Activated naive CD4-positive, alpha-beta T cell treated with anti-CD3 and anti-CD28 coated beads for 36 hours (primary cell): ENCODE measurements around the gene GCN1. TPM values are rescaled to one million over a fixed set of nuclear protein-coding genes. Genes with fewer than 3 reads are reported as not detected.

Experiments used
- CTCF ChIA-PET: fragments of 350-600 bp; sonication (Branson Sonifier 250); formaldehyde crosslinking; loops from one replicate; lab custom pipeline; 2021; ENCODE audit warnings: antibody characterized with exemption; lab: Charles Lee
- DNase-seq: peaks from one replicate; pipeline ENCODE4 v3.0.0-alpha.2; 2020
- H3K27ac Mint-ChIP-seq: one replicate; pipeline ENCODE4 v1.8.0; 2021; ENCODE audit warnings: mild to moderate bottlenecking, mixed read lengths
- H3K27me3 Mint-ChIP-seq: one replicate; pipeline ENCODE4 v1.8.0; 2021; ENCODE audit warnings: low read depth, mixed read lengths
- H3K36me3 Mint-ChIP-seq: one replicate; pipeline ENCODE4 v1.8.0; 2021; ENCODE audit warnings: low read depth, mixed read lengths
- H3K4me1 Mint-ChIP-seq: one replicate; pipeline ENCODE4 v1.8.0; 2021; ENCODE audit warnings: low read depth, mixed read lengths
- H3K4me3 Mint-ChIP-seq: one replicate; pipeline ENCODE4 v1.8.0; 2021; ENCODE audit warnings: mild to moderate bottlenecking, moderate library complexity, mixed read lengths
- H3K9me3 Mint-ChIP-seq: one replicate; pipeline ENCODE4 v1.8.0; 2021; ENCODE audit warnings: mixed read lengths
- intact Hi-C: fragments of 100-400 bp; cut with micrococcal nuclease; formaldehyde crosslinking; loops from one replicate; pipeline ENCODE4 v1.15.1; 2023
- total RNA-seq, 2 experiments: library from RNA; stranded (reverse); gene quantifications; one replicate each; pipeline ENCODE4 v1.2.3, GENCODE V29; 2021

GCN1 gene
- total RNA-seq, 2 experiments from 2014 or later: 122 to 128 TPM

DNA sequence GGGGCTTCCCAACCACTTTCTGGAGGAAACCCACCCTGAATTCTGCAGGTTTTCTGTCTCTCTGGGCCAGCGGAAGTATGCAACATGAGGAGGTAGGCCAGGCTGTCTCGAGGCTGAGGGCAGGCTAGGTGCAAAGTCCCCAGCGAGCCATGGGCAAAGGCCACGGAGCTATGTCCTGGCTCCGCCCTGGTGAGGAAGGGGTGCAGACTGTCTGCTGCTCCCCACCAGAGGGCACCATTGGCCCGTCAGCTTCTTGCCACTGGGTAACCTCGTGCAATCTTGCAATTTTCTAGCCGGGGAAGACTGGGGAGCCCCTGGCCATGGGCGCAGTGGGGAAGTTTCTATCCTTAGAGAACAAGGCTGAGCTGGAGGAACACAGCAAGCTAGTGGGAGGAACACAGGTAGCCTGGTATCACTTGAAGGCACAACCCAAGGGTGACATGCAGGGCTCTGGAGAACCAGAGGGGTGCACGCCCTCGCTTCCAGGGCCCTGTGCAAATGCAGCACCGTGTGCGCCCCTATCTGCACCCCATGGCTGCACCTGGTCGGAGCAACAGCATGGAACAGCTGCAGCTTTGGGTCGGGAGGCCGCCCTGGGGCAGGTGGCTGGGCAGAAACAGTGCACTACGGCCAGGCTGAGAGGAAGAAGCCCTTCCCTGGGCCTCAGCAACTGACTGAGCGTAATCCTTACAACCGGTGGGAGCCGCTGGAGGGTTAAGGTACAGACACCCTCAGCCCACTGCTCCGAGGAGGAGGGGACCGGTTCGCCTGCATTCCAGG lies 34.0 kb upstream of the GCN1 start:
- Mint-ChIP-seq H3K9me3 (no peaks in the 10 kb centered on the region), H3K4me3 (peak overlapping the region; percentile 49), H3K36me3 (peaks cover 5% of the 10 kb centered on the region), H3K4me1 (peaks cover 88% of the 10 kb centered on the region), H3K27ac (peak overlapping the region; percentile 84), H3K27me3 (no peaks in the 10 kb centered on the region)
- CTCF ChIA-PET: interaction anchor here (0.6 to 10.8 kb wide), 22 partner anchors 9 to 264 kb away, joined by 3 to 637 read pairs (median 8); partner anchors contain the start of genes PXN, RNU4-1, RNU4-2 and RPLP0
- peak; percentile 96 for DNase-seq
- intact Hi-C loops: loop anchor here (1.0 to 10.0 kb wide), 4 partner anchors 37 to 206 kb away; partner anchors contain the start of genes COX6A1 and PXN

GRCh38 chr12:120228041-120228290 lies 33.5 kb upstream of the GCN1 start:
- no peaks in the 10 kb centered on the region for H3K27me3 Mint-ChIP-seq
- H3K36me3 Mint-ChIP-seq: peaks cover 10% of the 10 kb centered on the region
- DNase-seq: no peak
- no peak overlapping the region for H3K4me3 Mint-ChIP-seq
- intact Hi-C loops: loop anchor here (1.0 to 10.0 kb wide), 4 partner anchors 37 to 207 kb away; partner anchors contain the start of genes COX6A1 and PXN
- no peaks in the 10 kb centered on the region for H3K9me3 Mint-ChIP-seq
- H3K4me1 Mint-ChIP-seq: peaks cover 84% of the 10 kb centered on the region
- CTCF ChIA-PET: interaction anchor here (0.6 to 10.8 kb wide), 21 partner anchors 8 to 264 kb away, joined by 3 to 637 read pairs (median 10); partner anchors contain the start of genes PXN, RNU4-1, RNU4-2 and RPLP0
- peak overlapping the region; percentile 84 for H3K27ac Mint-ChIP-seq

DNA sequence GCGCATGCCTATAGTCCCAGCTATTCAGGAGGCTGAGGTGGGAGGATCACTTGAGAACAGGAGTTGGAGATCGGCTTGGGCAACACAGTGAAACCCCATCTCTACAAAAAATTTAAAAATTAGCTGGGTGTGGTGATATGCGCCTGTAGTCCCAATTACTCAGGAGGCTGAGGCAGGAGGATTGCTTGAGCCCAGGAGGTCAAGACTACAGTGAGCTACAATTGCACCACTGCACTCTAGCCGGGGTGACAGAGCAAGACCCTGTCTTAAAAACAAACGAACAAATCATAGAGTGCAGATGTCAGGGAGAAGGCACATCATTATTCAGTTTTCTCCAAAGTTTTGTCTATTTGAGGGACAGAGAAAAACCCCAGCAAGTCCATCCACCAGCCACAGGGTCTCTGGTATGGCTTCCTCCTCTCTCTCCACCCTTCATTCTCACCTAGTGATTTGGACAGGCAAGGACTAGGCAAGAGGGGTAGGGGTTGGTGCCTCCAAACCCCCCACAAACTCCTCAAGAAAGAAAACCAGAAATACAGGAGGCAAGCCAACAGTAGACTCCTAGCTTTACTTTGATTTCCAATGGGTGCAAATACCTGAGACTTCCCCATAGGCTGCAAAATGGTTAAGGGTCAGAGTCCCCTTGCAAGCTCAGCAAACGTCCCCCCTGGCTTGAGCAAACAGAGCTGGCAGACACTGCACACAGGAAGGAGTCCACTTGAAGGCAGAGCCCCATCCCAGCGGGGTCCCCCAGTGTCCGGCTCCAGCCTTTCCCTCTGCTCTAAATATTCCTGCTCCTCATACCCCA lies 32.9 kb upstream of the GCN1 start:
- Mint-ChIP-seq H3K36me3 (peaks cover 13% of the 10 kb centered on the region), H3K27me3 (no peaks in the 10 kb centered on the region), H3K4me3 (no peak overlapping the region), H3K27ac (peak overlapping the region; percentile 84), H3K9me3 (no peaks in the 10 kb centered on the region), H3K4me1 (peaks cover 79% of the 10 kb centered on the region)
- CTCF ChIA-PET: interaction anchor here (0.6 to 10.8 kb wide), 24 partner anchors 8 to 265 kb away, joined by 3 to 637 read pairs (median 6); partner anchors contain the start of genes PXN, RNU4-1, RNU4-2 and RPLP0
- no peak for DNase-seq
- intact Hi-C loops: loop anchor here (1.0 to 10.0 kb wide), 4 partner anchors 38 to 207 kb away; partner anchors contain the start of genes COX6A1 and PXN

GRCh38 chr12:120225852-120226640 lies 31.5 kb upstream of the GCN1 start:
- H3K4me3 Mint-ChIP-seq: peak overlapping the region; percentile 61
- H3K36me3 Mint-ChIP-seq: peaks cover 13% of the 10 kb centered on the region
- peaks cover 65% of the 10 kb centered on the region for H3K4me1 Mint-ChIP-seq
- no peaks in the 10 kb centered on the region for H3K9me3 Mint-ChIP-seq
- CTCF ChIA-PET: interaction anchor here (0.5 to 10.8 kb wide), 10 partner anchors 10 to 245 kb away, joined by 3 to 637 read pairs (median 34); partner anchors contain the start of genes PXN, RNU4-1, RNU4-2 and RPLP0
- peak; percentile 34 for DNase-seq
- intact Hi-C loops: loop anchor here (10.0 kb wide), 1 partner anchor 209 kb away; the partner anchor contains the start of gene COX6A1
- no peaks in the 10 kb centered on the region for H3K27me3 Mint-ChIP-seq
- H3K27ac Mint-ChIP-seq: peak overlapping the region; percentile 89

DNA sequence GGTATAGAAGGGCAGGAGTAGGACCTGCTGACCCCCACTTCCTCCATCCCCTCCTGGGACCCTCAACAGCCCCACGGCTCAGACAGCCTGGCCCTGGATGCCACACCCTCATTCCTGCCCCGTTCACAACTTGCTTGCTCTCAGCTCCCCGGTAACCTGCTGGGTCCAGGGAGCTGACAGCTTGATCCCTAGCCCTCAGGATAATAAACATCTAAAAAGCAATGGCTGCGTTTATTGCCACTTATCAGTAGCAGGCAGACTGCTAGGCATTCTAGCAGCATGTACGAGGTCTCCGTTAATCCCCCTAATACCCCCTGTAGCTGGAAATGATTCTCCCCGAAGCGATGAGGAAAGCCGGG lies 30.7 kb upstream of the GCN1 start:
- peak overlapping the region; percentile 61 for H3K4me3 Mint-ChIP-seq
- H3K4me1 Mint-ChIP-seq: peaks cover 56% of the 10 kb centered on the region
- no peak for DNase-seq
- H3K36me3 Mint-ChIP-seq: peaks cover 16% of the 10 kb centered on the region
- H3K9me3 Mint-ChIP-seq: no peaks in the 10 kb centered on the region
- CTCF ChIA-PET: interaction anchor here (0.6 to 10.8 kb wide), 6 partner anchors 11 to 36 kb away, joined by 3 to 637 read pairs (median 76); partner anchors contain the start of genes PXN and RPLP0
- H3K27me3 Mint-ChIP-seq: no peaks in the 10 kb centered on the region
- H3K27ac Mint-ChIP-seq: peak overlapping the region; percentile 89
- intact Hi-C loops: loop anchor here (10.0 kb wide), 1 partner anchor 210 kb away; the partner anchor contains the start of gene COX6A1

DNA sequence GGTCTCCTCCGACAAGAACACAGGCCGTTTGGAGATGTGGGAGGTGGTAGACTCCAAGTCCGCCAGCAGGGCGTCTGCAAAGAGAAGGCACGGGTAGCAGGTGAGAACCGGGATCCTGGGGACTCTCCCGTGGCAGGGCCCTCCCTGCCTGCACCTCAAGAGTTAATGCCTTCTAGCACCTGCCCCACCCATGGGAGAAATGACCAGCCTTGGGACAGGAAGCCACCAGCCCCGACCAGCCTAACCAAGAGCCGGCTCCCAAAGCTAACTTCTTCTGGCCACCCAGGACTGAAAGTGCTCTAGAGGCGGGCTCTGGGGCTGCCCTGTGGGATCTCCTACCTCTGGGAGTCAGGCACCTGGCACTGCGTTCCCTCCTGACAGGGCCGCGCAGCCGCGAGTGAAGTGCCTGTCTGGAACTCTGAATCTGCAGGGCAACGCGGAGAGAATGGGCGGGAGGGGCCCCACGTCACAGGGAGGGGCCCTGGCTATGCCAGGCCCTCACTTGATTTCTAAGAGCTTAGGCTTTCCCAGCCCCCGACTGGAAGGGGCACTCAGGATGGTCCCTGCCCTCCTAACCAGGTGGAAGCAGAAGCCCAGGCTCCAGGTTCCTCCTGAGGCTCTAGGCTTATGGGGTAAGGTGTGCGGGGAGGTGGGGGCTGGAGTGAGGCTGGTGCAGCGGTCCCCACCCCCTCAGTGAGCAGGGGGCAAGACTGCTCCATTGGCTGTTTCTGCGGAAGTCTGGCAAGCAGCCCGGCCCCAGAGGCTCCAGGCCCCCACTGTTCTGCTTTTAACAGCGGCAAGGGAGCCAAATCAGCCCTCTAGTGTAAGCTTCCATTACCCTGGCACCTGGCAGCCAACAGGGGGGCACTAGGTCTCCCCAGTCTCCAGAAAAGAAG lies 30.0 kb upstream of the GCN1 start:
- DNase-seq: no peak
- Mint-ChIP-seq H3K27ac (peak overlapping the region; percentile 89), H3K9me3 (no peaks in the 10 kb centered on the region), H3K4me1 (peaks cover 50% of the 10 kb centered on the region), H3K36me3 (peaks cover 17% of the 10 kb centered on the region), H3K4me3 (no peak overlapping the region), H3K27me3 (no peaks in the 10 kb centered on the region)
- CTCF ChIA-PET: interaction anchor here (1.2 to 10.8 kb wide), 4 partner anchors 11 to 37 kb away, joined by 3 to 637 read pairs (median 108); partner anchors contain the start of genes PXN and RPLP0
- intact Hi-C loops: loop anchor here (10.0 kb wide), 1 partner anchor 210 kb away; the partner anchor contains the start of gene COX6A1

DNA sequence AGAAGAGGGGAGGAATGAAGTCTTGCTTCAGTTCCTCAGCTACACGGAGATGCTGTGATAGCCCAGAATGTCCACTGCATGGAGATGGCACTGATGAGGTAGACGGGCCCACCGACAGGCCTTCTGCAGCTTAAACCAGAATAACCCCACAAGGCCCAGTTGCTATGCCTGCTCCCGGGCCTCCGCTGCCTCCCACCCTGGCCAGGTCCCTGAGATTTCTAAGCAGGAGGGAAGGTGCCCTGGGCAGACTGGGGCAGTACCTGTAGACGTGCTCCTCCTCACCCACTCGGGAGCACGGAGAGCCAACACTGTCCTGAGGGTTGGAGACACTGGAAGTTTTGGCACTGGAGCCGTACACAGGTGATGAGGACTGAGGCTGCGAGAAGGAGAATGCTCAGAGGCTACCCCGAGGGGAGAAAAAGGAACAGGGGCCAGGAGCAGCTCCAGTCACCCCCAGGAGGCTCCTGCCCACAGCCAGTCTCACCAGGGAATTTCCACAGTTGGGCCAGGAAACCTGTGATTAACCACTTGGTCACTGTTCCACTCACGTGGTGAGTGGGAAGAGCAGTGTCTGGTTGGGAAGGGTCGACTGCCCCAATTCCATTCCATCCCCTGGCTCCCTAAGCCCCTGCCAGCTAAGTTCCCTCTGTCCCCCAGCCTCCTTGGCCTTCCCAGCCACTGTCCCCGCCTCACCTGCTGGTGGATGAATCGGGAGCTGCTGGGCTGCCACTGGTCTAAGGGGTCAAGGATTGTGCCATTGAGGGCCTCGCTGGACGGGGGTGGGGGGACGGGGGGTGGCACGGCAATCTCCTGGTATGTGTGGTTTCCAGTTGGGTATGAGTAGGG lies 29.2 kb upstream of the GCN1 start:
- CTCF ChIA-PET: interaction anchor here (10.8 kb wide), 1 partner anchor 38 kb away, joined by 637 read pairs; the partner anchor contains the start of gene PXN
- Mint-ChIP-seq H3K27ac (no peak overlapping the region), H3K4me3 (no peak overlapping the region), H3K9me3 (no peaks in the 10 kb centered on the region), H3K27me3 (no peaks in the 10 kb centered on the region), H3K36me3 (peaks cover 18% of the 10 kb centered on the region), H3K4me1 (peaks cover 41% of the 10 kb centered on the region)
- intact Hi-C loops: loop anchor here (10.0 kb wide), 1 partner anchor 211 kb away; the partner anchor contains the start of gene COX6A1
- no peak for DNase-seq

- intact Hi-C loops: loop anchor here (10.0 kb wide), 1 partner anchor 212 kb away; the partner anchor contains the start of gene COX6A1
- CTCF ChIA-PET: no interaction called here
Measured at GRCh38 chr12:120222288-120222832, 27.8 kb upstream of the GCN1 start.

DNA sequence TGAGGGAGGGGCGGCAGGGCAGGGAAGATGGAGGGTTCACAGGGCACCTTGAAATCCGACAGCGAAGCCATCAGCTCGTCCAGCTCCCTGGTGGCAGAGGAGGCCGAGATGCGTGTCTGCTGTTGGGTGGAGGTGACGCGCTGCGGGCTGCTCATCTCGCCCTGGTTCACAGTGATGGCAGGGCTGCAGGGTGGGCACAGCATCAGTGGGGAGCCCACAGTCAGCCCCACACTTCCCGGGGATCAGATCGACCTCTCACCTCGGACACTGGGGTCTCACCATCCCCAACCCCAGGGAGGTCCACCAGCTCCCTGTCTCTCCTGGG lies 27.0 kb upstream of the GCN1 start:
- intact Hi-C loops: loop anchor here (10.0 kb wide), 1 partner anchor 213 kb away; the partner anchor contains the start of gene COX6A1
- H3K27ac Mint-ChIP-seq: no peak overlapping the region

More at GRCh38 chr12:120222288-120222832, 27.8 kb upstream of the GCN1 start:
- H3K4me1 Mint-ChIP-seq: peaks cover 28% of the 10 kb centered on the region
- peak overlapping the region; percentile 13 for H3K27ac Mint-ChIP-seq
- peaks cover 20% of the 10 kb centered on the region for H3K36me3 Mint-ChIP-seq
- no peak overlapping the region for H3K4me3 Mint-ChIP-seq
- DNase-seq: no peak
- no peaks in the 10 kb centered on the region for H3K27me3 Mint-ChIP-seq
- no peaks in the 10 kb centered on the region for H3K9me3 Mint-ChIP-seq

More for the DNA sequence above, 27.0 kb upstream of the GCN1 start:
- Mint-ChIP-seq H3K4me3 (no peak overlapping the region), H3K9me3 (no peaks in the 10 kb centered on the region), H3K36me3 (peaks cover 20% of the 10 kb centered on the region), H3K4me1 (peaks cover 20% of the 10 kb centered on the region), H3K27me3 (no peaks in the 10 kb centered on the region)
- no peak for DNase-seq
- CTCF ChIA-PET: interaction anchor here (1.4 kb wide), 1 partner anchor 20 kb away, joined by 4 read pairs; the partner anchor contains the start of gene RPLP0
